Sigmoid colon (tissue), 7 donors: ENCODE data around the gene ZDHHC11B. TPM values are rescaled to one million over a fixed set of nuclear protein-coding genes. Genes with fewer than 3 reads are reported as not detected.
"Not testable (repeated sequence)": the region's sequence is repeated elsewhere in the genome, so short reads cannot be mapped to it uniquely, and the experiment has no call there.

Experiments
- DNase-seq: peaks from one replicate; pipeline ENCODE4 v3.0.0-alpha.2; 2019
- H3K27ac ChIP-seq, 4 donors: fragments of 200-600 bp; sonication (generic); one replicate each; pipeline ENCODE4 v1.5.1; 2016 to 2019; ENCODE audit warnings: mild to moderate bottlenecking in 1 of 4
- H3K27me3 ChIP-seq, 3 donors: fragments of 200-600 bp; sonication (generic); one replicate each; pipeline ENCODE4 v1.5.1; 2019; ENCODE audit warnings: mild to moderate bottlenecking in 1 of 3
- H3K36me3 ChIP-seq, 4 donors: fragments of 200-600 bp; sonication (generic); one replicate each; pipeline ENCODE4 v1.5.1; 2016 to 2019
- H3K4me1 ChIP-seq, 4 donors: fragments of 200-600 bp; sonication (generic); one replicate each; pipeline ENCODE4 v1.5.1; 2017 to 2019
- H3K4me3 ChIP-seq, 4 donors: fragments of 200-600 bp; sonication (generic); one replicate each; pipeline ENCODE4 v1.5.1; 2017 to 2019; ENCODE audit warnings: mild to moderate bottlenecking in 2 of 4, moderate library complexity in 1 of 4
- H3K9me3 ChIP-seq, 4 donors: fragments of 200-600 bp in 3 of 4; sonication (generic) in 3 of 4; one replicate each; pipeline versions ENCODE4 v1.5.1 to v1.6.1; 2013 to 2019
- EP300 ChIP-seq, 4 donors: sonication (generic); formaldehyde crosslinking; IDR thresholded peaks; one replicate each; pipeline ENCODE4 v1.6.1; 2017; ENCODE audit warnings: antibody characterized with exemption in 4 of 4
- POLR2A ChIP-seq, 2 donors: fragments of 450-650 bp; IDR thresholded peaks; one replicate each; pipeline ENCODE4 v1.6.1; 2016; ENCODE audit warnings: antibody characterized with exemption in 2 of 2, mild to moderate bottlenecking in 2 of 2, moderate library complexity in 2 of 2
- POLR2AphosphoS5 ChIP-seq, 4 donors: sonication (generic); formaldehyde crosslinking; IDR thresholded peaks; one replicate each; pipeline ENCODE4 v1.6.1; 2017; ENCODE audit warnings: antibody characterized with exemption in 4 of 4
- WGBS, 2 donors: extraction: QIAGEN DNeasy Blood & Tissue Kit; methylation state at CpG; one replicate each; pipeline ENCODE4 v1.1.7; 2013; 5-methylcytosine and 5-hydroxymethylcytosine counted together
- intact Hi-C: fragments of 100-400 bp; cut with DNase I; formaldehyde crosslinking; loops from one replicate; pipeline ENCODE4 v1.15.1; 2023
- polyA plus RNA-seq, 3 donors: library from polyadenylated mRNA; stranded (reverse); fragments of 200-250 nt; gene quantifications; one replicate each; pipeline ENCODE4 v1.2.3, GENCODE V29; 2013
- total RNA-seq, 4 donors: library from RNA; depleted of rRNA; stranded (reverse); fragments of >200 nt; gene quantifications; one replicate each; pipeline ENCODE4 v1.1.0, GENCODE V29; 2016
- TF ChIP-seq, protein P1 (sequence below), 4 experiments: fragments of 450-650 bp in 3 of 4; fragments of 200-600 bp in 1 of 4; IDR thresholded peaks; one replicate each; pipeline ENCODE4 v1.5.1; 2016 to 2019; ENCODE audit warnings: antibody characterized with exemption in 4 of 4, mild to moderate bottlenecking in 3 of 4, moderate library complexity in 2 of 4
- donor health status: healthy with polysubstance abuse.
- donor health status: Bipolar disorder and iron deficiency.
- donor health status: healthy.

Gene ZDHHC11B
- total and polyA plus RNA-seq, 7 donors: 0.46 to 12.7 (median 1.8) TPM; not detected in 1

DNA sequence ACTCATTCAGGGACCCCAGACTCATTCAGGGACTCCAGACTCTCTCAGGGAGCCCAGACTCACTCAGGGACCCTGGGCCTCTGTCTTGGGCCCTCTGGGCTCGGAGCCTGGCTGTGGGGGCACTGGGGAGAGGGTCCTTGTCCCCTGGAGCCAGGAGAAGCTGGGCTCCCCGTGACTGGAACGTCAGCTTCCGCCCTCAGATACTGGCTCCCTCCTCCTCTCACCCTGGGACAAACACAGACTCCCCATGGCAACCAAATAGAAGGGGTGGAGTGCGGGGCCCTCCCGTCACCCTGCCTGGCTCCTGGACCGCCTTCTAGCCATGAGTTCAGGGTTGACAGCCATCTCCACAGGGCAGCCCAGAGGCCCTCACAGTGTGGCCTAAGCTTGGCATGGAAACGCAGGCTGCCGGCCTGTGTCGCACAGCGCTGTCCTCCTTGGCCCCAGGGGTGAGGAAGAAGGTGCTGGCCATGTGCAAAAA is 27.6 kb downstream of the ZDHHC11B start:
- 10 to 46% methylated on average over 11 of the region's 11 CpGs for WGBS, 2 donors
- Histone ChIP-seq H3K27ac (peak overlapping the region; percentile 31 to 75 (median 50)), H3K4me3 (no peak overlapping the region), H3K4me1 (peaks cover 0 to 39% (median 33%) of the 10 kb centered on the region in 4 donors), H3K9me3 (no peaks in the 10 kb centered on the region), H3K36me3 (no peaks in the 10 kb centered on the region), H3K27me3 (no peaks in the 10 kb centered on the region)
- peak; percentile 63 for DNase-seq
- TF ChIP-seq, protein P1, sequence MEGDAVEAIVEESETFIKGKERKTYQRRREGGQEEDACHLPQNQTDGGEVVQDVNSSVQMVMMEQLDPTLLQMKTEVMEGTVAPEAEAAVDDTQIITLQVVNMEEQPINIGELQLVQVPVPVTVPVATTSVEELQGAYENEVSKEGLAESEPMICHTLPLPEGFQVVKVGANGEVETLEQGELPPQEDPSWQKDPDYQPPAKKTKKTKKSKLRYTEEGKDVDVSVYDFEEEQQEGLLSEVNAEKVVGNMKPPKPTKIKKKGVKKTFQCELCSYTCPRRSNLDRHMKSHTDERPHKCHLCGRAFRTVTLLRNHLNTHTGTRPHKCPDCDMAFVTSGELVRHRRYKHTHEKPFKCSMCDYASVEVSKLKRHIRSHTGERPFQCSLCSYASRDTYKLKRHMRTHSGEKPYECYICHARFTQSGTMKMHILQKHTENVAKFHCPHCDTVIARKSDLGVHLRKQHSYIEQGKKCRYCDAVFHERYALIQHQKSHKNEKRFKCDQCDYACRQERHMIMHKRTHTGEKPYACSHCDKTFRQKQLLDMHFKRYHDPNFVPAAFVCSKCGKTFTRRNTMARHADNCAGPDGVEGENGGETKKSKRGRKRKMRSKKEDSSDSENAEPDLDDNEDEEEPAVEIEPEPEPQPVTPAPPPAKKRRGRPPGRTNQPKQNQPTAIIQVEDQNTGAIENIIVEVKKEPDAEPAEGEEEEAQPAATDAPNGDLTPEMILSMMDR (IDR thresholded peaks at IDR 0.05): no peak
- TF ChIP-seq POLR2AphosphoS5 (IDR thresholded peaks at IDR 0.05): peak in 1 of 4 donors; percentile 36
- intact Hi-C loops: loop anchor here (5.0 kb wide), 1 partner anchor 85 kb away; no protein-coding TSS in a partner anchor

DNA sequence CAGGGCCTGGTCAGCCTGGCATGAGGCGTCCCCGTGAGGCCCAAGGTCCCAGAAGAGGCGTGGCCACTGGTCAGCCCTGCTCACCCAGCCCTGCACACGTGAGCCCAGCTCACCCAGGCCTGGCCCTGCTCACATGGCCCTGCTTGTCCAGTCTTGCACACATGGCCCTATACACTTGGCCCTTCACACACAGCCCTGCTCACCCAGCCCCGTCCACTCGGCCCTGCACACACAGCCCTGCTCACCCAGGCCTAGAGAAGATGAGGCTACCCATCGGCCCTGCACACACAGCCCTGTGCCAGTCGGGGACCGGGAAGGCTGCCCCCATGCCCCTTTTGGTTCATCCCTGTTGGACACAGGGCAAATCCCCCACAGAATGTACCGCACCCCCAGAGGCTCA is 28.4 kb downstream of the ZDHHC11B start:
- TF ChIP-seq POLR2AphosphoS5 (IDR thresholded peaks at IDR 0.05): no peak
- no peak for TF ChIP-seq EP300 (IDR thresholded peaks at IDR 0.05)
- TF ChIP-seq, protein P1 (IDR thresholded peaks at IDR 0.05): no peak
- TF ChIP-seq POLR2A (IDR thresholded peaks at IDR 0.05): no peak
- DNase-seq: peak; percentile 60
- no peaks in the 10 kb centered on the region for H3K27me3 ChIP-seq
- intact Hi-C loops: loop anchor here (5.0 kb wide), 1 partner anchor 86 kb away; no protein-coding TSS in a partner anchor
- H3K9me3 ChIP-seq: no peaks in the 10 kb centered on the region
- no peak overlapping the region for H3K4me3 ChIP-seq
- WGBS, 2 donors: 80 to 87% methylated on average over 9 to 10 of the region's 10 CpGs
- H3K4me1 ChIP-seq: peaks cover 0 to 39% (median 33%) of the 10 kb centered on the region in 4 donors
- H3K27ac ChIP-seq: peak overlapping the region in 3 of 4 donors; percentile 44 to 75 (median 56)
- H3K36me3 ChIP-seq: no peaks in the 10 kb centered on the region

DNA sequence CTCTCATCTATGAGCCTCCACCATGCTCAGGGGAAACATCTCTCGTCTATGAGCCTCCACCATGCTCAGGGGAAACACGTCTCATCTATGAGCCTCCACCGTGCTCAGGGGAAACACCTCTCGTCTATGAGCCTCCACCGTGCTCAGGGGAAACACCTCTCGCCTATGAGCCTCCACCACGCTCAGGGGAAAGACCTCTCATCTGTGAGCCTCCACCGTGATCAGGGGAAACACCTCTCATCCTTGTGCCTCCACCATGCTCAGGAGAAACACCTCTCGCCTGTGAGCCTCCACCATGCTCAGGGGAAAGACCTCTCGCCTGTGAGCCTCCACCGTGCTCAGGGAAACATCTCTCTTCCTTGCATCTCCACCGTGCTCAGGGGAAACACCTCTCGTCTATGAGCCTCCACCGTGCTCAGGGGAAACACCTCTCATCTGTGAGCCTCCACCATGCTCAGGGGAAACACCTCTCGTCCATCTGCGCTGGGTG is 30.3 kb downstream of the ZDHHC11B start:
- H3K27ac ChIP-seq, H3K27me3 ChIP-seq, H3K4me3 ChIP-seq, H3K36me3 ChIP-seq, intact Hi-C loops, H3K9me3 ChIP-seq: not testable (repeated sequence)
- DNase-seq: peak; percentile 24
- WGBS, 2 donors: 60 to 63% methylated on average over 15 to 16 of the region's 16 CpGs
- peaks cover 0 to 31% (median 27%) of the 10 kb centered on the region in 4 donors for H3K4me1 ChIP-seq

DNA sequence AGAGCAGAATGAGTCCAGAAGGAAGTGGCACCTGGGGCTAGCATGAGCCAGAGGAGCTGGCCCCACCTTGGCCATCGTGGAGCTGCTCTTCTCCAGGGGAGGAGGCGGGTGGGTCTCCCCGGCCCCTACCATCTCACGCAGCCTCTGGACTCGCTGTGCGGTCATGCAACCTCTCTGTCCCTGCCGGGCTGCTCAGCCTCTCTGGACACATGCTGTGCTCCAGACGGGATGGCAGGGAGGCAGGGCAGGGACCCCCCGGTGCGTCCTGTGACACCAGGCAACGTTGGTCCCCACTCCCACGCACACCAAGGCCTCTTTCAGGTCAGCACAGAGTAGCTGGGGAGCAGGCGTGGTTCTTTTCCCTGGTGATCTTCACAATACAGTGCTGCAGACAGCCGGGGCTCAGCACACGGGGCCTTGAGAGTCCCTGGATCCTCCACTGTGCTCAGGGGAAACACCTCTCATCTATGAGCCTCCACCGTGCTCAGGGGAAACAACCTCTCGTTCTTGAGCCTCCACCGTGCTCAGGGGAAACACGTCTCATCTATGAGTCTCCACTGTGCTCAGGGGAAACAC is 30.9 kb downstream of the ZDHHC11B start:
- H3K9me3 ChIP-seq, H3K4me3 ChIP-seq, H3K27ac ChIP-seq, H3K36me3 ChIP-seq, H3K27me3 ChIP-seq, intact Hi-C loops, DNase-seq: not testable (repeated sequence)
- H3K4me1 ChIP-seq: peaks cover 0 to 25% (median 22%) of the 10 kb centered on the region in 4 donors
- 80 to 90% methylated on average over 17 of the region's 19 CpGs for WGBS, 2 donors

DNA sequence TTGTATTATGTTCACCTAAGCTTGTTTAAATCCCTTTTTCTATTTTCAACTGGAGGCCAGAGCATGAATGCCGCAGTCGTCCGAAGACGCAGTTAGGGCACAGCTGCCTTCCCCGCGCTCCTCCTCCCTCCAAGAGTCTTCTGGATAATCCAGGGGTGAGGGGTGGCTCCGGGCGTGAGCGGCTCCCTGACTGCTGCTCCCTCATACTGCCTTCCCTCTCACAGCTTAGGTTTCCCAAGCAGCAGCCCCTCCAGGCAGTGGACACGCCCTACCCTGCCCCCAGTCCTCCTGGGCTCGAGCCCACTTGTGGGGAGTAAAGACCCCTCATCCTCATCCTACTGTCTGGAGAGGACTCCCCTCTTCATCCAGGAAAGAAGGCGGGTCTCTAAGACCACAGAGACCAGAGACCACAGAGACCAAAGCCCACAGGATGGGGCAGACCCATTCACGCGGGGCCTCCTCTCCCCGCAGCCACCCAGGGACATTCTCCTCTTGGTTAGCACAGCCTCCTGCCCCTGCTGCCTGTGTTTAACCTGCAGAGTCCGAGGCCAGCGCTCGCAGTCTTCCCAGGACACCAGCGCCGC is 31.9 kb downstream of the ZDHHC11B start:
- H3K27me3 ChIP-seq, H3K4me3 ChIP-seq, H3K9me3 ChIP-seq, intact Hi-C loops, H3K36me3 ChIP-seq, H3K27ac ChIP-seq, DNase-seq: not testable (repeated sequence)
- peaks cover 0 to 15% (median 12%) of the 10 kb centered on the region in 4 donors for H3K4me1 ChIP-seq
- WGBS, 2 donors: 74 to 82% methylated on average over 13 to 16 of the region's 20 CpGs

DNA sequence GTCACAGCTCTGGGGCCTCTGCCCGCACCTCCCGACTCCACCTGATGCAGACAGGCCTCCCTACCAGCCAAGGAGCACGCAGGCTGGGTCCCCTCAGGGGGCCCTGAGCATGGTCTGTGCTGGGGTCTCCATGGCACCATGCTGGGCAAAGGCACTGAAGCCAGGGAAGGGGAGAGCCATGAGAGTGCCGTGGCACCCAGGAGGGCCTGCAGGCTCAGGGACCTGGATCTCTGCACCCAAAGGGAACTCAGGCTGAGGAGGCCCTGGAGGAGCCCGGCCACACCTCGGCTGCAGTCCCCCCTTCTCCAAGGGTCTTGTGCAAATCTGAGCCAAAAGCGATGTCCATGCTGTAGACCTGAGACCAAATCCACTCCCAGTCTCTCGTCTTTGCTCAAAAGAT is 32.5 kb downstream of the ZDHHC11B start:
- DNase-seq, H3K27ac ChIP-seq, H3K4me3 ChIP-seq, H3K36me3 ChIP-seq, H3K9me3 ChIP-seq, H3K4me1 ChIP-seq, intact Hi-C loops, H3K27me3 ChIP-seq: not testable (repeated sequence)
- 96% methylated on average over 5 to 6 of the region's 8 CpGs for WGBS, 2 donors
